Endodermal cell (in vitro differentiated cells): Measurements from ENCODE around the gene TBR1. TPM values are rescaled to one million over a fixed set of nuclear protein-coding genes. Genes with fewer than 3 reads are reported as not detected.

Experiments used
- DNase-seq: peaks from one replicate; pipeline ENCODE4 v3.0.0-alpha.2; 2017
- H3K27ac ChIP-seq: 2 replicates; pipeline ENCODE4 v1.5.1; 2013; ENCODE audit warnings: mild to moderate bottlenecking, low read depth, low read length, moderate library complexity
- H3K27me3 ChIP-seq: 2 replicates; pipeline ENCODE4 v1.6.1; 2013; ENCODE audit warnings: mild to moderate bottlenecking, low read length, moderate library complexity; ENCODE audit not compliant: insufficient read depth, control insufficient read depth, poor library complexity, severe bottlenecking
- H3K36me3 ChIP-seq: 2 replicates; pipeline ENCODE4 v1.7.0; 2013; ENCODE audit warnings: mild to moderate bottlenecking, low read length, moderate library complexity; ENCODE audit not compliant: control insufficient read depth, insufficient read depth
- H3K4me1 ChIP-seq: one replicate; pipeline ENCODE4 v1.7.0; 2013; ENCODE audit warnings: low read length; ENCODE audit not compliant: control insufficient read depth, insufficient read depth
- H3K4me3 ChIP-seq: 2 replicates; pipeline ENCODE4 v1.5.1; 2013; ENCODE audit warnings: mild to moderate bottlenecking, low read length, moderate library complexity
- H3K9ac ChIP-seq: 2 replicates; pipeline ENCODE4 v1.6.1; 2013; ENCODE audit warnings: mild to moderate bottlenecking, low read length, moderate library complexity; ENCODE audit not compliant: poor library complexity, severe bottlenecking; ENCODE audit errors: extremely low read depth
- H3K9me3 ChIP-seq: 2 replicates; pipeline ENCODE4 v1.6.1; 2013; ENCODE audit warnings: mild to moderate bottlenecking, low read length, moderate library complexity; ENCODE audit not compliant: control insufficient read depth
- H3K27ac Mint-ChIP-seq: 2 replicates; pipeline ENCODE4 v1.8.0; 2020; ENCODE audit warnings: mixed read lengths
- H3K27me3 Mint-ChIP-seq: 2 replicates; pipeline ENCODE4 v1.8.0; 2021; ENCODE audit warnings: mild to moderate bottlenecking, mixed read lengths; ENCODE audit not compliant: insufficient read depth
- H3K36me3 Mint-ChIP-seq: 2 replicates; pipeline ENCODE4 v1.8.0; 2020; ENCODE audit warnings: low read depth, mixed read lengths
- H3K4me1 Mint-ChIP-seq: 2 replicates; pipeline ENCODE4 v1.8.0; 2020; ENCODE audit warnings: mixed read lengths
- H3K4me3 Mint-ChIP-seq: 2 replicates; pipeline ENCODE4 v1.8.0; 2020; ENCODE audit warnings: mild to moderate bottlenecking, moderate library complexity, mixed read lengths
- H3K9me3 Mint-ChIP-seq: 2 replicates; pipeline ENCODE4 v1.8.0; 2020; ENCODE audit warnings: mild to moderate bottlenecking, mixed read lengths
- WGBS, 2 experiments: methylation state at CpG; one replicate each; pipeline versions ENCODE4 v1.1.5 to v1.1.7; 2013; ENCODE audit warnings: missing lambda C conversion rate in 2 of 2, mixed read lengths in 1 of 2; ENCODE audit not compliant: insufficient coverage in 1 of 2, insufficient read length in 1 of 2; 5-methylcytosine and 5-hydroxymethylcytosine counted together
- total RNA-seq, 2 donors: library from RNA; stranded (reverse); fragmentation: NEBNext Ultra II Directional in 1 of 2; extraction: Animal tissue kit (Norgen Biotek cat#: 25700) in 1 of 2; gene quantifications; 2 replicates in 1 of 2; 3 replicates in 1 of 2; pipeline ENCODE4 v1.2.1, GENCODE V29; 2021
- TF ChIP-seq, protein P1 (sequence below): fragments of 200-600 bp; sonication (generic); conservative IDR thresholded peaks from 2 replicates; pipeline ENCODE4 v1.5.0; 2021; ENCODE audit warnings: antibody characterized with exemption, mild to moderate bottlenecking

Gene TBR1
- total RNA-seq, 2 donors from 2014 or later = 1.2 to 2.4 TPM

DNA sequence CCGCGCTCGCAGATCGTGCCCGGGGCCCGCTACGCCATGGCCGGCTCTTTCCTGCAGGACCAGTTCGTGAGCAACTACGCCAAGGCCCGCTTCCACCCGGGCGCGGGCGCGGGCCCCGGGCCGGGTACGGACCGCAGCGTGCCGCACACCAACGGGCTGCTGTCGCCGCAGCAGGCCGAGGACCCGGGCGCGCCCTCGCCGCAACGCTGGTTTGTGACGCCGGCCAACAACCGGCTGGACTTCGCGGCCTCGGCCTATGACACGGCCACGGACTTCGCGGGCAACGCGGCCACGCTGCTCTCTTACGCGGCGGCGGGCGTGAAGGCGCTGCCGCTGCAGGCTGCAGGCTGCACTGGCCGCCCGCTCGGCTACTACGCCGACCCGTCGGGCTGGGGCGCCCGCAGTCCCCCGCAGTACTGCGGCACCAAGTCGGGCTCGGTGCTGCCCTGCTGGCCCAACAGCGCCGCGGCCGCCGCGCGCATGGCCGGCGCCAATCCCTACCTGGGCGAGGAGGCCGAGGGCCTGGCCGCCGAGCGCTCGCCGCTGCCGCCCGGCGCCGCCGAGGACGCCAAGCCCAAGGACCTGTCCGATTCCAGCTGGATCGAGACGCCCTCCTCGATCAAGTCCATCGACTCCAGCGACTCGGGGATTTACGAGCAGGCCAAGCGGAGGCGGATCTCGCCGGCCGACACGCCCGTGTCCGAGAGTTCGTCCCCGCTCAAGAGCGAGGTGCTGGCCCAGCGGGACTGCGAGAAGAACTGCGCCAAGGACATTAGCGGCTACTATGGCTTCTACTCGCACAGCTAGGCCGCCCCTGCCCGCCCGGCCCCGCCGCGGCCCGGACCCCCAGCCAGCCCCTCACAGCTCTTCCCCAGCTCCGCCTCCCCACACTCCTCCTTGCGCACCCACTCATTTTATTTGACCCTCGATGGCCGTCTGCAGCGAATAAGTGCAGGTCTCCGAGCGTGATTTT, 7.6 kb downstream of the TBR1 start:
- 1 to 5% methylated on average over 55 to 125 of the region's 125 CpGs for WGBS, 2 experiments
- no peak overlapping the region for H3K27ac Mint-ChIP-seq

DNA sequence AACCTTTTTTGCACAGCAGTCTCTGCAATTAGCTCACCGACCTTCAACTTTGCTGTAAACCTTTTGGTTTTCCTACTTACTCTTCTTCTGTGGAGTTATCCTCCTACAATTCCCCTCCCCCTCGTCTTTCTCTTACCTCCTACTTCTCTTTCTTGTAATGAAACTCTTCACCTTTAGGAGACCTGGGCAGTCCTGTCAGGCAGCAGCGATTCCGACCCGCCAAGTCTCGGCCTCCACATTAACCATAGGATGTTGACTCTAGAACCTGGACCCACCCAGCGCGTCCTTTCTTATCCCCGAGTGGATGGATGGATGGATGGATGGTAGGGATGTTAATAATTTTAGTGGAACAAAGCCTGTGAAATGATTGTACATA, 8.3 kb downstream of the TBR1 start:
- H3K27ac ChIP-seq = no peak overlapping the region
- H3K4me1 ChIP-seq = peaks cover 3% of the 10 kb centered on the region
- Mint-ChIP-seq H3K9me3 (peaks cover 3% of the 10 kb centered on the region), H3K36me3 (no peaks in the 10 kb centered on the region), H3K4me1 (peaks cover 40% of the 10 kb centered on the region), H3K27ac (no peak overlapping the region), H3K4me3 (peak overlapping the region; percentile 58), H3K27me3 (peaks cover 93% of the 10 kb centered on the region)
- peak overlapping the region; percentile 66 for H3K4me3 ChIP-seq
- no peaks in the 10 kb centered on the region for H3K36me3 ChIP-seq
- H3K9ac ChIP-seq = no peak overlapping the region
- 13 to 23% methylated on average over 7 to 9 of the region's 9 CpGs for WGBS, 2 experiments
- peak; percentile 61 for DNase-seq
- H3K27me3 ChIP-seq = peaks cover 100% of the 10 kb centered on the region
- TF ChIP-seq, protein P1, sequence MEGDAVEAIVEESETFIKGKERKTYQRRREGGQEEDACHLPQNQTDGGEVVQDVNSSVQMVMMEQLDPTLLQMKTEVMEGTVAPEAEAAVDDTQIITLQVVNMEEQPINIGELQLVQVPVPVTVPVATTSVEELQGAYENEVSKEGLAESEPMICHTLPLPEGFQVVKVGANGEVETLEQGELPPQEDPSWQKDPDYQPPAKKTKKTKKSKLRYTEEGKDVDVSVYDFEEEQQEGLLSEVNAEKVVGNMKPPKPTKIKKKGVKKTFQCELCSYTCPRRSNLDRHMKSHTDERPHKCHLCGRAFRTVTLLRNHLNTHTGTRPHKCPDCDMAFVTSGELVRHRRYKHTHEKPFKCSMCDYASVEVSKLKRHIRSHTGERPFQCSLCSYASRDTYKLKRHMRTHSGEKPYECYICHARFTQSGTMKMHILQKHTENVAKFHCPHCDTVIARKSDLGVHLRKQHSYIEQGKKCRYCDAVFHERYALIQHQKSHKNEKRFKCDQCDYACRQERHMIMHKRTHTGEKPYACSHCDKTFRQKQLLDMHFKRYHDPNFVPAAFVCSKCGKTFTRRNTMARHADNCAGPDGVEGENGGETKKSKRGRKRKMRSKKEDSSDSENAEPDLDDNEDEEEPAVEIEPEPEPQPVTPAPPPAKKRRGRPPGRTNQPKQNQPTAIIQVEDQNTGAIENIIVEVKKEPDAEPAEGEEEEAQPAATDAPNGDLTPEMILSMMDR = no peak
- H3K9me3 ChIP-seq = peaks cover 4% of the 10 kb centered on the region

More for the DNA sequence above, 7.6 kb downstream of the TBR1 start:
- H3K27me3 Mint-ChIP-seq = peaks cover 93% of the 10 kb centered on the region
- H3K27me3 ChIP-seq = peaks cover 100% of the 10 kb centered on the region
- peak overlapping the region; percentile 66 for H3K4me3 ChIP-seq
- H3K9ac ChIP-seq = no peak overlapping the region
- no peaks in the 10 kb centered on the region for H3K36me3 Mint-ChIP-seq
- H3K4me1 Mint-ChIP-seq = peaks cover 44% of the 10 kb centered on the region
- peaks cover 3% of the 10 kb centered on the region for H3K4me1 ChIP-seq
- H3K36me3 ChIP-seq = no peaks in the 10 kb centered on the region
- peaks cover 4% of the 10 kb centered on the region for H3K9me3 ChIP-seq
- TF ChIP-seq, protein P1 = peak; percentile 43
- H3K27ac ChIP-seq = no peak overlapping the region
- DNase-seq = peak; percentile 87
- H3K9me3 Mint-ChIP-seq = peaks cover 3% of the 10 kb centered on the region
- peak overlapping the region; percentile 58 for H3K4me3 Mint-ChIP-seq

DNA sequence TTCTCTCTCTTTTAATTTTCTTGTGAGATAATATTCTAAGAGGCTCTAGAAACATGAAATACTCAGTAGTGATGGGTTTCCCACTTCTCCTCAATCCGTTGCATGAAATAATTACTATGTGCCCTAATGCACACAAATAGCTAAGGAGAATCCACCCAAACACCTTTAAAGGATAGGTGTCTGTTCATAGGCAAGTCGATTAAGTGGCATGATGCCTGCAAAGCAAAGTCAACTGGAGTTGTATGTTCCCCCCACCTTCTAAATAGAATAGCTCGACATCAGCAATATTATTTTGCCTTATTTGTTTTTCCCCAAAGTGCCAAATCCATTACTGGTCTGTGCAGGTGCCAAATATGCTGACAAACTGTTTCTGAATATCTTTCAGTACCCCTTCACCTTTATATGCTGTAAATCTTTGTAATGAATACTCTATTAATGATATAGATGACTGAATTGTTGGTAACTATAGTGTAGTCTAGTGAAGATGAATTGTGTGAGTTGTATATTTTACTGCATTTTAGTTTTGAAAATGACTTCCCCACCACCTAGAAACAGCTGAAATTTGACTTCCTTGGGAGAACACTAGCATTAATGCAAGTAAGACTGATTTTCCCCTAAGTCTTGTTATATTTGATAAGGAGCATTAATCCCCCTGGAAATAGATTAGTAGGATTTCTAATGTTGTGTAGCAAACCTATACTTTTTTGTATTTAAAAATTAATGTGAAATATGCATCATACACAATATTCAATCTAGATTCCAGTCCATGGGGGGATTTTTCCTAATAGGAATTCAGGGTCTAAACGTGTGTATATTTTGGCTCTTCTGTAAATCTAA, 9.0 kb downstream of the TBR1 start:
- Mint-ChIP-seq H3K9me3 (peaks cover 3% of the 10 kb centered on the region), H3K36me3 (no peaks in the 10 kb centered on the region), H3K27ac (no peak overlapping the region), H3K4me3 (peak overlapping the region; percentile 58), H3K27me3 (peaks cover 93% of the 10 kb centered on the region), H3K4me1 (peaks cover 35% of the 10 kb centered on the region)
- Histone ChIP-seq H3K4me3 (no peak overlapping the region), H3K9ac (no peak overlapping the region), H3K27ac (no peak overlapping the region), H3K36me3 (no peaks in the 10 kb centered on the region), H3K27me3 (peaks cover 100% of the 10 kb centered on the region), H3K9me3 (peaks cover 4% of the 10 kb centered on the region), H3K4me1 (peaks cover 3% of the 10 kb centered on the region)
- WGBS, 2 experiments = 19 to 43% methylated on average over 2 to 4 of the region's 4 CpGs
- DNase-seq = no peak
- TF ChIP-seq, protein P1 = no peak
